Testis (tissue), 2 donors: ENCODE data around the gene LCLAT1.

Experiments used
- CTCF ChIP-seq, 3 experiments: fragments of 450-650 bp in 2 of 3; fragments of 200-600 bp in 1 of 3; sonication (generic) in 1 of 3; IDR thresholded peaks; one replicate each; pipeline ENCODE4 v1.5.1; 2016 to 2019; ENCODE audit warnings: antibody characterized with exemption in 3 of 3, mild to moderate bottlenecking in 2 of 3, moderate library complexity in 1 of 3
- POLR2A ChIP-seq: fragments of 450-650 bp; IDR thresholded peaks from one replicate; pipeline ENCODE4 v1.6.1; 2017; ENCODE audit warnings: antibody characterized with exemption, mild to moderate bottlenecking, moderate library complexity

- TF ChIP-seq POLR2A: no peak
- TF ChIP-seq CTCF (IDR thresholded peaks at IDR 0.05): no peak
Observed at GRCh38 chr2:30459140-30459539, 12.1 kb downstream of the LCLAT1 start.
